SJCRH30 (cell line): ENCODE results near the gene DNAJC11. TPM values are rescaled to one million over a fixed set of nuclear protein-coding genes. Genes with fewer than 3 reads are reported as not detected.
"Not testable (repeated sequence)": the region's sequence is repeated elsewhere in the genome, so short reads cannot be mapped to it uniquely, and the experiment has no call there.

Experiments used
- DNase-seq, 2 experiments: peaks; one replicate each; pipeline ENCODE4 v3.0.0-alpha.2; 2015 to 2020
- H3K27ac ChIP-seq: fragments of 250-450 bp; sonication (Bioruptor Pico); 2 replicates; pipeline ENCODE4 v1.5.1; 2020; ENCODE audit warnings: mild to moderate bottlenecking, moderate library complexity
- H3K27me3 ChIP-seq: fragments of 250-450 bp; sonication (Bioruptor Pico); 2 replicates; pipeline ENCODE4 v1.5.1; 2020; ENCODE audit warnings: mild to moderate bottlenecking, moderate library complexity
- H3K36me3 ChIP-seq: fragments of 250-450 bp; sonication (Bioruptor Pico); 2 replicates; pipeline ENCODE4 v1.5.1; 2020; ENCODE audit warnings: mild to moderate bottlenecking, moderate library complexity
- H3K4me1 ChIP-seq: fragments of 250-450 bp; sonication (Bioruptor Pico); 2 replicates; pipeline ENCODE4 v1.5.1; 2020; ENCODE audit warnings: mild to moderate bottlenecking, moderate library complexity
- H3K4me3 ChIP-seq: fragments of 250-450 bp; sonication (Bioruptor Pico); 2 replicates; pipeline ENCODE4 v1.5.1; 2020; ENCODE audit warnings: mild to moderate bottlenecking, moderate library complexity
- H3K9me3 ChIP-seq: fragments of 250-450 bp; sonication (Bioruptor Pico); replicated peaks from 2 replicates; pipeline ENCODE4 v1.5.1; 2020; ENCODE audit warnings: mild to moderate bottlenecking, moderate library complexity
- total RNA-seq: library from RNA; depleted of rRNA; stranded (reverse); fragments of >200 nt; shearing (Covaris generic); gene quantifications from 2 replicates; pipeline ENCODE4 v1.2.3, GENCODE V29; 2014; rRNA removed

DNAJC11 gene, protein sequence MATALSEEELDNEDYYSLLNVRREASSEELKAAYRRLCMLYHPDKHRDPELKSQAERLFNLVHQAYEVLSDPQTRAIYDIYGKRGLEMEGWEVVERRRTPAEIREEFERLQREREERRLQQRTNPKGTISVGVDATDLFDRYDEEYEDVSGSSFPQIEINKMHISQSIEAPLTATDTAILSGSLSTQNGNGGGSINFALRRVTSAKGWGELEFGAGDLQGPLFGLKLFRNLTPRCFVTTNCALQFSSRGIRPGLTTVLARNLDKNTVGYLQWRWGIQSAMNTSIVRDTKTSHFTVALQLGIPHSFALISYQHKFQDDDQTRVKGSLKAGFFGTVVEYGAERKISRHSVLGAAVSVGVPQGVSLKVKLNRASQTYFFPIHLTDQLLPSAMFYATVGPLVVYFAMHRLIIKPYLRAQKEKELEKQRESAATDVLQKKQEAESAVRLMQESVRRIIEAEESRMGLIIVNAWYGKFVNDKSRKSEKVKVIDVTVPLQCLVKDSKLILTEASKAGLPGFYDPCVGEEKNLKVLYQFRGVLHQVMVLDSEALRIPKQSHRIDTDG
- 76.6 and 84.5 TPM in 2 replicates for total RNA-seq

DNA sequence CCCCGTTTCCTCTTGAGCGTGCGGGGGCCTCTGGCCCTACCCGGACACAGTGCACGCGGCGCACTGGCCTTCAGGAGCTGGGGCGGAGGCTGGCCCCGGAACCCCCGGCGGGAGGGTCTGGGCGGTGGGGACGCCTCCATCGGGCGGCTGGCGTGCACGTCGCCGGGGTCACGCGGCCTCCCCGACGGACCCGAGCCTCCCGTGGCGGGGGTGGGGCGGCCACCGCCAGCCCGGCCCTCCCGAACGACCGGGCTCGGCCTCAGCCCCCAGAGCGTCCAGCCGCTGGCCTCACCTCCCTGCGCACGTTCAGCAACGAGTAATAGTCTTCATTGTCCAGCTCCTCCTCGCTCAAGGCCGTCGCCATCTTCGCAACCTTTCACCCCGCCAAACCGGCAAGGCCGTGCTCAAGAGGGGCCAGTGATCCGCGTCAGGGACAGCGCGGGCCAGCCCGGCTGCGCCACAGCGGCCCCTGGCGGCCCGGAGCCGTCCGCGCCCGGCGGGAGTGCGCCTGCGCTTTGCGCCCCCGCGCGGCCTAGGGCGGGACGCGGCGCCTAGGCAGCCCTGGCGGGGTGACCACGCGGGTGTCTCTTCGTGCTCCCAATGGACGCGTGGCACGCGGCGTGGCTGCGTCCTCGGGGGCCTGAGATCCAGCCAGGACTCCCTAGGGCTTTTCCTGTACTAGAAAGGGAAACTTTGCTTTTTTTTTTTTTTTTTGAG is at the start of gene DNAJC11:
TSS of gene DNAJC11 (minus strand) at position 380 of the 717 bp plus-strand sequence. CDS start at position 364, 16 bp downstream.
- peak; percentile 95 for DNase-seq
- Histone ChIP-seq H3K27me3 (peaks cover 5% of the 10 kb centered on the region; the same call in 1 of the 2 replicates), H3K27ac (peak within 1 kb of the TSS; percentile 81), H3K36me3 (no peaks in the 10 kb centered on the region; the same call in 1 of the 2 replicates), H3K4me1 (0 out of 2 replicates have a peak, but pooled peaks cover 4% of the 10 kb centered on the region), H3K9me3 (no peaks in the 10 kb centered on the region), H3K4me3 (peak within 1 kb of the TSS; percentile 94)

DNA sequence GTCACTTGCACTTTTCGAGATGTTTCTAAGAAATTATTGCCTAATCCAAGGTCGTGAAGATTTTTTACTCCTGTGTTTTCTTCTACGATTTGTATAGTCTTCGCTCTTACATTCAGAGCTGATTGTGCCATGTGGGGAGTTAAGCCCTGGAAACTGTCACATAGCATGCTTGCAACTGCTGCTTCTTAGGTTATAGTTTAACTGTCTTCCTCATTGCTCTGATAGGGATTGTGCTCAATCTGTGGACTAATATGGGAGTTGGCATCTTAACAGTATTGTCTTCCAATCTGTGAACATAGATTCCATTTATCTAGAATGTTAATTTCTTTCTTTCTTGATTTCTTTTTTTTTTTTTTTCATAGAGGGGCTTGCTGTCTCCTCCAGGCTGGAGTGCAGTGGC is 48.9 kb upstream of the DNAJC11 start:
- H3K36me3 ChIP-seq, result no peaks in the 10 kb centered on the region
- H3K4me1 ChIP-seq, result no peaks in the 10 kb centered on the region
- DNase-seq, result no peak
- peaks cover 31% of the 10 kb centered on the region for H3K27me3 ChIP-seq
- no peak overlapping the region for H3K4me3 ChIP-seq
- no peak overlapping the region for H3K27ac ChIP-seq
- 0 out of 2 replicates have a peak, but pooled peaks cover 3% of the 10 kb centered on the region for H3K9me3 ChIP-seq

DNA sequence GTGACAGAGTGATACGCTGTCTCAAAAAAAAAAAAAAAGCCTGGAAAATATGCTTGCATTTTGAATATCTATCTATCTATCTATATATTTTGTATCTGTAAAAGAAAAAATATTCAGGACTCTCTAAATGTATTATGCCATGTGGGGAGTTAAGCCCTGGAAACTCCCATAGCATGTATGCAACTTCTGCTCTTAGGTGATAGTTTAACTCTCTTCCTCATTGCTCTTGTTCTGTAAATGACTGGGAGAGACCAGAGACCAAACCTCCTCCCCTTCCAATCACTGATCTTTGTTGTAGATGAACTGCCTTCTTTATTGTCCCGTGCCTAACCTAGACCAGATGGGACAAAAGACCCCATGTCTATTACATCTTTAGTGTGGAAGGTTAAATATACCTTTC is 46.1 kb upstream of the DNAJC11 start:
- Histone ChIP-seq H3K4me3 (no peak overlapping the region), H3K36me3 (no peaks in the 10 kb centered on the region), H3K9me3 (0 out of 2 replicates have a peak, but pooled peaks cover 3% of the 10 kb centered on the region), H3K27me3 (peaks cover 12% of the 10 kb centered on the region; the same call in 1 of the 2 replicates), H3K4me1 (no peaks in the 10 kb centered on the region), H3K27ac (no peak overlapping the region)
- no peak for DNase-seq

DNA sequence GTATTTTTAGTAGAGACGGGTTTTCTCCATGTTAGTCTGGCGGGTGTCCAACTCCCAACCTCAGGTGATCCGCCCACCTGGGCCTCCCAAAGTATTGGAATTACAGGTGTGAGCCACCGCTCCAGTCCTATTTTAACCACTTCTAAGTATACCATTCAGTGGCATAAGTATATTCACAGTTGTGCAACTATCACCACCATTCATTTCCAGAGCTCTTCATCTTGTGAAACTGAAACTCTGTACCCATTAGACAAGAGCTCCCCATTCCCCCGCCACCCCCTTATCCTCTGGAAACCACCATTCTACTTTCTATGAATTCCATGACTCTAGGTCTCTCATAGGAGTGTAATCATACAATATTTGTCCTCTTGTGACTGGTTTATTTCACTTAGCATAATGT is 43.5 kb upstream of the DNAJC11 start:
- Histone ChIP-seq H3K4me3 (no peak overlapping the region), H3K27me3 (peaks cover 9% of the 10 kb centered on the region; the same call in 1 of the 2 replicates), H3K9me3 (0 out of 2 replicates have a peak, but pooled peaks cover 6% of the 10 kb centered on the region), H3K4me1 (no peaks in the 10 kb centered on the region), H3K36me3 (no peaks in the 10 kb centered on the region), H3K27ac (no peak overlapping the region)
- DNase-seq, result no peak

DNA sequence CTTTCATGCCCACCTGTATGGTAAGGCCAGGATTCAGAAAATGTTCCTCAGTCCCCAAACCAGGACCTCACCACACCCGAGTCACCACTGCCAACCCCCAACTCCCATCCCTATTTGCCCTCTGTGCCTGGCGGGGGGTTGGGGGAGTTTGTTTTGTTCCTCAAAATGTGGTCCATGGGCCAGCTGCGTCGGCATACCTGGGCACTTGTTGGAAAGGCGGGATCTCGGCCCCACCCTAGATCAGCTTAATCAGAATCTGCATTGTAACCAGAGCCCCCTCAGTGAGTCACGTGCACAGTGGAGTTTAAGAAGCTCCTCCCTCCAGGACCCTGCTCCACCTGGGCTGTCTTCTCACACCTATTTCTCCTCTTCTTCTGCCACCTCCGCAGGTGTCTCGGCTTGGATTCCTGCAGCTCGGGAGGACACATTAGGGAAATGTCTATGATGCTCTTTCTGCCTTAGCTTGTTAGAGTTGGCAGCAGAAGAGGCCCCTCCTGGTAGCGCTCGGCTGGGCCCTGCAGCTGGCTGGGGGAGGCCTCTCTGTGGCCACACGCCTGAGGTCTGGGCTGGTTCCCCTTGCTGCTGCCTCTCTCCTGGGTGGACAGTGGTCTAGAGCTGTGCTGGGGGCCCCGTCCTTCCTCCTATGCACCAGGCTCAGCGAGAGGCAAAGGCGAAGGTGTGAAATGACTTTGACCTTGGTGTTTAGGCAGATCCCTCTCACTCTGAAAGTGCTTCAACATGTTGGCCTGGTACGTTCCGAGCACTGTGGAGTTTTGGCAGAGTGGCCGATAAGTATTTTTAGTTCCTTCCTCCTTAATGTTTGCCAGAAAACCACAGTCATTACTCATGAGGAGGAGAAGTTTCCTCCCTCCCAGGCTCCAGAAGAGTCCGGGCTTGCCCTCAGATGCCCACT is 41.8 kb upstream of the DNAJC11 start:
- no peak overlapping the region for H3K27ac ChIP-seq

DNA sequence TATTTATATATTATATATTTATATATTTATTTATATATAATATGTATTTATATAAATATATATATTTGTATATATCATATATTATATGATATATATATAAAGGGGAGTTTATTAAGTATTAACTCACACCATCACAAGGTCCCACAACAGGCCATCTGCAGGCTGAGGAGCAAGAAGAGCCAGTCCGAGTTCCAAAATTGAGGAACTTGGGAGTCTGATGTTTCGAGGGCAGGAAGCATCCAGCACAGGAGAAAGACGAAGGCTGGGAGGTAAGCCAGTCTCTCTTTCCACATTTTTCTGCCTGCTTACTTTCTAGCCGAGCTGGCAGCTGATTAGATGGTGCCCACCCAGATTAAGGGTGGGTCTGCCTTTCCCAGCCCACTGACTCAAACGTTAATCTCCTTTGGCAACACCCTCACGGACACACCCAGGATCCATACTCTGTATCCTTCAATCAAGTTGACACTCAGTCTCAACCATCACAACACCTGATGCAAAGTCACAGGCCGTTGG is 41.1 kb upstream of the DNAJC11 start:
- H3K9me3 ChIP-seq, H3K27me3 ChIP-seq, H3K27ac ChIP-seq: not testable (repeated sequence)

More for the DNA sequence above, 41.8 kb upstream of the DNAJC11 start:
- Histone ChIP-seq H3K27me3 (peaks cover 8% of the 10 kb centered on the region; the same call in 1 of the 2 replicates), H3K36me3 (no peaks in the 10 kb centered on the region), H3K4me3 (no peak overlapping the region), H3K9me3 (0 out of 2 replicates have a peak, but pooled peaks cover 3% of the 10 kb centered on the region), H3K4me1 (no peaks in the 10 kb centered on the region)
- DNase-seq, result no peak

DNA sequence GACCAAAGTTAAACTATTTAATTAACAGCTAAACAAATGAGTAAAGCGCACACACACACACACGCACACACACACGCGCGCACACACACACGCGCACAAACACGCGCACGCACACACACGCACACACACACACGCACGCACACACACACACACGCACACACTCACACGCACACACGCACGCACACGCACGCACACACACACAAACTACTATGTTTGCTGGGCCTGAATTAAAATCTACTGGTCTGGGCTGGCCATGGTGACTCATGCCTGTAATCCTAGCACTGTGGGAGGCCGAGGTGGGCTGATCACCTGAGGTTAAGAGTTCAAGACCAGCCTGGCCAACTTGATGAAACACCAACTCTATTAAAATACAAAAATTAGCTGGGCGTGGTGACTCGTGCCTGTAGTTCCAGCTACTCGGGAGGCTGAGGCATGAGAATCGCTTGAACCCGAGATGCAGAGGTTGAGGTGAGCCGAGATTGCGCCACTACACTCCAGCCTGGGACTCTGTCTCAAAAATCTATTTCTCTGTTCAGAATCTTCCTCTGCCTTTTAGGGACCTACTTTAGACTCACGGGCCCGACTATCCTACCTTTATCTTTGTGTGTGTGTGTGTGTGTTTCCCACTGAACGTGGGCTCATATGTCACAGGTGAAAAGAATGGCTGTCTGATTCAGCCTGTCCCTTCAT is 37.5 kb upstream of the DNAJC11 start:
- H3K36me3 ChIP-seq, result no peaks in the 10 kb centered on the region
- H3K9me3 ChIP-seq, result 0 out of 2 replicates have a peak, but pooled peaks cover 3% of the 10 kb centered on the region
- H3K27ac ChIP-seq, result no peak overlapping the region
- no peaks in the 10 kb centered on the region; the same call in 1 of the 2 replicates for H3K27me3 ChIP-seq
- no peak for DNase-seq
- no peaks in the 10 kb centered on the region for H3K4me1 ChIP-seq
- H3K4me3 ChIP-seq, result no peak overlapping the region

More for the DNA sequence above, 41.1 kb upstream of the DNAJC11 start:
- H3K36me3 ChIP-seq, H3K4me1 ChIP-seq, H3K4me3 ChIP-seq: not testable (repeated sequence)
- DNase-seq, result peak in 1 of 2 experiments; percentile 53

DNA sequence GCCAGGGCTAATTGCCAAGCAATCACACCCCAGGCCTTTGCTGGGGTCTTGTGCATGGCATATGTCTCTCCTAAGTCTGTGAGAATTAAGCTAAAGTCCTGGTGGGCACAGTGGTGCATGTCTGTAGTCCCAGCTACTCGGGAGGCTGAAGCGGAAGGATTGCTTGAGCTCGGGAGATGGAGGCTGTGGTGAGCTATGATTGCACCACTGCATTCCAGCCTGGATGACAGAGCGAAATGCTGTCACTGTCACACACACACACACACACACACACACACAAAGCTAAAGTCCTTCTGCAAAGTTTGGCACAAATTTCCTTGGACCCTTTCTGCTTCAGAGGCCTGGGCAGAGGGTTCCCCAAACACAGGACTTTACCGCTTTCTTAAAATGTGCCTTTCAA is 31.3 kb upstream of the DNAJC11 start:
- no peak for DNase-seq
- Histone ChIP-seq H3K27ac (no peak overlapping the region), H3K9me3 (no peaks in the 10 kb centered on the region), H3K4me1 (no peaks in the 10 kb centered on the region), H3K4me3 (no peak overlapping the region), H3K27me3 (peaks cover 10% of the 10 kb centered on the region), H3K36me3 (no peaks in the 10 kb centered on the region)

DNA sequence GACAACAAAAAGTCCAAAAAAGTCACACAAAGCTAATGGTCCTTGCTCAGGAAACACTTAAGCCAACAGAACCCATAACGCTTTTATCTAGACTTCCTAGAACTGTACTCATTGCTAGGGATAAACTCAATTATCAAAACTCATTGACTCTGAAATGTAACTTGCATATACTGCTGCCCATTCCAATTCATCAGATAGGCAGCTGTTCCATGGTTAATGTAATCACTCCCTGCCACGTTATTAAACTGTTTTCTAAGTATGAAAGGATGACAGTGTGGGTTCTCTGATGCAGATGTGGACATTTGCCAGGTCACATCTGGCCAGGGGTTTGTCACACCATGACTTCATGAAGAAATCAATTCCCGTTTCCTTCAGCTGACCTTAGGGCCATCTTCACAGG is 30.3 kb upstream of the DNAJC11 start:
- no peaks in the 10 kb centered on the region for H3K36me3 ChIP-seq
- H3K4me1 ChIP-seq, result no peaks in the 10 kb centered on the region
- H3K27ac ChIP-seq, result no peak overlapping the region
- H3K27me3 ChIP-seq, result peaks cover 10% of the 10 kb centered on the region; the same call in 1 of the 2 replicates
- no peaks in the 10 kb centered on the region for H3K9me3 ChIP-seq
- no peak for DNase-seq
- no peak overlapping the region for H3K4me3 ChIP-seq

DNA sequence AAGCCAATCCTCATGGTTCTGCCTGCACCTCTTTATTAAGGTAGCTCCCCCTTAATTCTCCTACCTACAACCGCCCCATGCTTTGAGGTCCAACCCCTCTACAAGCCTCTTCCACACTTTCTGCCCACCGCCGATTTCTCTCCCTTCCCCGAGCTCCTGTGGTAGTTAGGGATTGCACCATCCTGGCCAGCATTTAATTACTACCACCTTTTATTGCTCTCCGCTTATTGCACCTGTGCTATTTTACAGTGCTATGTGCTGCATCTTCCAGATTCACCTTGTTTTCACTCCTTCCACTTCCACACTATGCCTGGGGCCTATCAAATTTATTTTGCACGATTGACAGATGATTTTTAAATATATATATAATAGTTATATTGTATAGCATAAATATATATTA is 29.3 kb upstream of the DNAJC11 start:
- Histone ChIP-seq H3K36me3 (no peaks in the 10 kb centered on the region), H3K9me3 (no peaks in the 10 kb centered on the region)
- DNase-seq, result no peak

DNA sequence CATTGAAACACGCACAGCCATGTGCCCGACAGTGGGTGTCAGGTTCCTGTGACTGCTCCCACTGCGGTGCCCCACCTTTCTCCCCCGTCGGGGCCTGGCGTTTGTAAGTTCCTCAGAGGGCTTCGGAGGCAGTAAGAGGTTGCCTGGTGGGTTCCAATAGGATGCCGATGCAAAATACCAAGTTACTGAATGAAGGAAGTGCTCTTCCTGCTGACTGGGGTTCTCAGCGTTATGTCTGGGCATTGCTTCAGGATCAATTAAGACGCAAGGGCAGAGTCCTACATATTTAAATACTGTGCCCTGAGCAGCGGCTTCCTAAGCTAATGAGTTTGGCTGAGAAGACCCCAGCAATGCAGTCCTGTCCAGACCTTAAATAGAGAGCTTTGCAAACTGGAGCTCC is 28.9 kb upstream of the DNAJC11 start:
- Histone ChIP-seq H3K9me3 (no peaks in the 10 kb centered on the region), H3K36me3 (no peaks in the 10 kb centered on the region), H3K27me3 (peaks cover 10% of the 10 kb centered on the region; the same call in 1 of the 2 replicates), H3K27ac (no peak overlapping the region), H3K4me1 (no peaks in the 10 kb centered on the region; the same call in 1 of the 2 replicates), H3K4me3 (no peak overlapping the region)
- DNase-seq, result no peak

More for the DNA sequence above, 29.3 kb upstream of the DNAJC11 start:
- Histone ChIP-seq H3K27me3 (peaks cover 10% of the 10 kb centered on the region; the same call in 1 of the 2 replicates), H3K4me3 (no peak overlapping the region), H3K27ac (no peak overlapping the region), H3K4me1 (no peaks in the 10 kb centered on the region)

DNA sequence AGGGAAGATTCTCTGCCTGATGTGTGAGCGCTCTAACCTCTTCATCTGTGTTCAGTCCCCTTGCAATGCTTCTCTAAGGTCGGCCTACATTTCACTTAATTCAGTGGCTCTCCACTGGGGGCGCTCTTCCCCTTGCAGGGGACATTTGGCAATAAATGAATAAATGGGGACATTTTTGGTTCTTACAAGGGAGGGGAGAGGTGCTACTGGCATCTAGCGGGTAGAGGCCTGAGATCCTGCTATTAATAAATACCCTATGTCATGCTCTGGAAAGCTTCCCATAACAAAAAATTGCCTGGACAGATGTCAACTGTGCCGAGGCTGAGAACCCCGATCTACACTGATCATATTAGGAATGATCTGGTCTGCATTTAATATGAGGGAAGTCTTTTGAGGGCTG is 25.9 kb upstream of the DNAJC11 start:
- H3K27ac ChIP-seq, result no peak overlapping the region
- H3K27me3 ChIP-seq, result peaks cover 10% of the 10 kb centered on the region; the same call in 1 of the 2 replicates
- peaks cover 10% of the 10 kb centered on the region; the same call in 1 of the 2 replicates for H3K4me1 ChIP-seq
- no peak overlapping the region for H3K4me3 ChIP-seq
- no peaks in the 10 kb centered on the region for H3K36me3 ChIP-seq
- peak; percentile 62 to 84 for DNase-seq
- H3K9me3 ChIP-seq, result no peaks in the 10 kb centered on the region

DNA sequence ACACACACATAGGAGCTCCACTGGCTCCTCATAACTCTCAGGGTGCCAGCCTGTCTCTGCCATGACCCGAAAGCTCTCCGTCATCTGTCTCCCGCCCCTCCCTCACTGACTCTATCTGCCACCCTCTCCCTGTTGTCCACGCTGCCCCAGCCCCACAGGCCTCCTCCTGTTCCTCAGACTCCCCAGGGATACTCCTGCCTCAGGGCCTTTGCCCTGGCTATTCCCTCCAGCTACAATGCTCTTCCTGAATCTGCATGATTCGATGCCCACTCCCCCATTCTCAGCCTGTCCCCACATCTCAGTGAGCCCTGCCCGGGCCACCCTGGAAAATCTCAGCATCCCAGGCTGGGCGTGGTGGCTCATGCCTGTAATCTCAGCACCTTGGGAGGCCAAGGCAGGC is 24.6 kb upstream of the DNAJC11 start:
- DNase-seq, result no peak
- Histone ChIP-seq H3K4me3 (no peak overlapping the region), H3K9me3 (no peaks in the 10 kb centered on the region)

More for the DNA sequence above, 24.6 kb upstream of the DNAJC11 start:
- no peaks in the 10 kb centered on the region for H3K36me3 ChIP-seq
- peaks cover 10% of the 10 kb centered on the region; the same call in 1 of the 2 replicates for H3K27me3 ChIP-seq
- H3K4me1 ChIP-seq, result peaks cover 10% of the 10 kb centered on the region; the same call in 1 of the 2 replicates
- H3K27ac ChIP-seq, result no peak overlapping the region
